Stimulated activated CD4-positive, alpha-beta T cell treated with anti-CD3 and anti-CD28 coated beads, Interleukin-12 subunit alpha, Interleukin-12 subunit beta, amount 100 ng/mL, for 4 hours (primary cell): ENCODE results near the gene LINGO1.

Experiments
- DNase-seq: peaks from one replicate; pipeline ENCODE4 v3.0.0-alpha.2; 2020

Gene LINGO1

GRCh38 chr15:77589839-77590238, 42.9 kb downstream of the LINGO1 start:
- DNase-seq: no peak

GRCh38 chr15:77588126-77588525, 44.6 kb downstream of the LINGO1 start:
- DNase-seq: no peak

GRCh38 chr15:77584691-77585090, 48.0 kb downstream of the LINGO1 start:
- DNase-seq: no peak

GRCh38 chr15:77584201-77584600, 48.5 kb downstream of the LINGO1 start:
- no peak for DNase-seq

GRCh38 chr15:77582763-77583162, 49.9 kb downstream of the LINGO1 start:
- no peak for DNase-seq

GRCh38 chr15:77581896-77582569, 50.7 kb downstream of the LINGO1 start:
- DNase-seq: no peak

GRCh38 chr15:77580996-77581682, 51.6 kb downstream of the LINGO1 start:
- DNase-seq: no peak

GRCh38 chr15:77579498-77580188, 53.1 kb downstream of the LINGO1 start:
- no peak for DNase-seq

GRCh38 chr15:77578641-77579372, 53.9 kb downstream of the LINGO1 start:
- no peak for DNase-seq

GRCh38 chr15:77577366-77577950, 55.3 kb downstream of the LINGO1 start:
- no peak for DNase-seq

- DNase-seq: no peak
These were observed 56.2 kb downstream of the LINGO1 start for GRCh38 chr15:77576538-77576937.

GRCh38 chr15:77575203-77575934, 57.3 kb downstream of the LINGO1 start:
- no peak for DNase-seq

- DNase-seq: no peak
These were observed 58.0 kb downstream of the LINGO1 start for GRCh38 chr15:77574521-77575202.

GRCh38 chr15:77573802-77574201, 58.9 kb downstream of the LINGO1 start:
- DNase-seq: no peak

GRCh38 chr15:77572186-77572585, 60.5 kb downstream of the LINGO1 start:
- DNase-seq: no peak

GRCh38 chr15:77571741-77572140, 61.0 kb downstream of the LINGO1 start:
- DNase-seq: no peak

- DNase-seq: no peak
These were observed 61.5 kb downstream of the LINGO1 start for GRCh38 chr15:77571181-77571580.

- DNase-seq: no peak
These were observed 63.0 kb downstream of the LINGO1 start for GRCh38 chr15:77569729-77570125.

- DNase-seq: no peak
These were observed 63.6 kb downstream of the LINGO1 start for GRCh38 chr15:77568973-77569728.

GRCh38 chr15:77568014-77568972, 64.4 kb downstream of the LINGO1 start:
- DNase-seq: no peak
